H1 (cell line): ENCODE measurements around the gene TFAP2A. TPM values are rescaled to one million over a fixed set of nuclear protein-coding genes. Genes with fewer than 3 reads are reported as not detected.

Source experiments
- RNF2 ChIP-seq: fragments of 200-900, 300-1000 bp; sonication (generic); IDR thresholded peaks from 2 replicates; pipeline ENCODE4 v1.7.1; 2016; ENCODE audit warnings: borderline replicate concordance, low read depth, mild to moderate bottlenecking, antibody characterized with exemption, low read length; ENCODE audit not compliant: poor library complexity, severe bottlenecking; ENCODE audit errors: missing control alignments
- SUZ12 ChIP-seq: fragments of 200-600 bp; sonication (generic); IDR thresholded peaks from 2 replicates; pipeline ENCODE4 v1.6.1; 2012; ENCODE audit warnings: mild to moderate bottlenecking, inconsistent platforms, low read length, moderate library complexity, mixed read lengths
- polyA plus RNA-seq, 7 experiments: library from polyadenylated mRNA; depleted of rRNA in 3 of 7; stranded (reverse) in 5 of 7; unstranded in 2 of 7; fragments of >200 nt in 5 of 7; fragments of 200-250 nt in 2 of 7; gene quantifications; 1 replicate in 5 of 7; 2 replicates in 1 of 7; 4 replicates in 1 of 7; pipeline versions ENCODE4 v1.2.1 to v1.2.3, GENCODE V29; 2011 to 2013; ENCODE audit warnings: missing spikeins in 2 of 7, mixed read lengths in 2 of 7
- total RNA-seq: library from RNA; stranded (reverse); fragmentation: NEBNext Ultra II Directional; extraction: Animal tissue kit (Norgen Biotek cat#: 25700); gene quantifications from 2 replicates; pipeline ENCODE4 v1.2.1, GENCODE V29; 2021

Gene TFAP2A
- total and polyA plus RNA-seq, 2 of the 8 experiments (the other 6 are each of a cell fraction or from before 2014, with no cell fraction given): 0.23 TPM; not detected in 1

GRCh38 chr6:10384610-10385523 lies 30.0 kb downstream of the TFAP2A start (continued):
- peak; percentile 97 for TF ChIP-seq RNF2
- peak; percentile 95 for TF ChIP-seq SUZ12
